ENCODE results near the gene UBE3D.

GRCh38 chr6:83067448-83068439, 2.1 kb upstream of the UBE3D start, which contains the start of gene DOP1A:
- TF ChIP-seq POLR2A (IDR thresholded peaks at IDR 0.05) (peak in 1 of 2 donors; percentile 85), CTCF (IDR thresholded peaks at IDR 0.05) (peak; percentile 81 to 97 (median 92))
